H1 (cell line): ENCODE results near the gene LSM3. TPM values are rescaled to one million over a fixed set of nuclear protein-coding genes. Genes with fewer than 3 reads are reported as not detected.

Source experiments
- CBX5 ChIP-seq: fragments of 300-800, 300-1000 bp; sonication (generic); IDR thresholded peaks from 2 replicates; pipeline ENCODE4 v1.7.1; 2016; ENCODE audit warnings: antibody characterized with exemption, low read length, low read depth
- HDAC6 ChIP-seq: IDR thresholded peaks from one replicate; pipeline ENCODE4 v1.7.1; 2012; ENCODE audit warnings: low read depth, mild to moderate bottlenecking, inconsistent platforms, low read length, moderate library complexity
- polyA plus RNA-seq, 7 experiments: library from polyadenylated mRNA; depleted of rRNA in 3 of 7; stranded (reverse) in 5 of 7; unstranded in 2 of 7; fragments of >200 nt in 5 of 7; fragments of 200-250 nt in 2 of 7; gene quantifications; 1 replicate in 5 of 7; 2 replicates in 1 of 7; 4 replicates in 1 of 7; pipeline versions ENCODE4 v1.2.1 to v1.2.3, GENCODE V29; 2011 to 2013; ENCODE audit warnings: missing spikeins in 2 of 7, mixed read lengths in 2 of 7
- total RNA-seq: library from RNA; stranded (reverse); fragmentation: NEBNext Ultra II Directional; extraction: Animal tissue kit (Norgen Biotek cat#: 25700); gene quantifications from 2 replicates; pipeline ENCODE4 v1.2.1, GENCODE V29; 2021

LSM3 gene
- total and polyA plus RNA-seq, 2 of the 8 experiments (the other 6 are each of a cell fraction or from before 2014, with no cell fraction given) = 7.1 to 25.4 TPM

GRCh38 chr3:14248849-14249523 is 70.4 kb downstream of the LSM3 start (continued):
- TF ChIP-seq HDAC6 (no peak), CBX5 (no peak)

Other genes starting within 250 kb of the LSM3 start
- 20.6 and 22.3 TPM in 2 replicates for gene CHCHD4, start 53.9 kb upstream of the LSM3 start, total RNA-seq
- 10.8 and 15.0 TPM in 2 replicates for gene CHCHD4, start 53.9 kb upstream of the LSM3 start, polyA plus RNA-seq (2011; rRNA removed)
- gene TMEM43, start 53.8 kb upstream of the LSM3 start, total RNA-seq = 27.0 and 27.4 TPM in 2 replicates
- 33.7 and 38.2 TPM in 2 replicates for gene TMEM43, start 53.8 kb upstream of the LSM3 start, polyA plus RNA-seq (2011; rRNA removed)
- gene XPC, start 216 bp upstream of the LSM3 start, total RNA-seq = 27.3 and 27.7 TPM in 2 replicates
- gene XPC, start 216 bp upstream of the LSM3 start, polyA plus RNA-seq (2011; rRNA removed) = 8.8 and 13.0 TPM in 2 replicates
- gene SLC6A6, start 223.8 kb downstream of the LSM3 start, total RNA-seq = 140 and 144 TPM in 2 replicates
- gene SLC6A6, start 223.8 kb downstream of the LSM3 start, polyA plus RNA-seq (2011; rRNA removed) = 66.2 and 77.8 TPM in 2 replicates